ENCODE results near the gene KLK15. TPM values are rescaled to one million over a fixed set of nuclear protein-coding genes. Genes with fewer than 3 reads are reported as not detected.
"Not testable (repeated sequence)": the region's sequence is repeated elsewhere in the genome, so short reads cannot be mapped to it uniquely, and the experiment has no call there.

The KLK15 gene
- total RNA-seq, 5 donors from 2014 or later (not counting 1 experiment from before 2014, with no cell fraction given): not detected

DNA sequence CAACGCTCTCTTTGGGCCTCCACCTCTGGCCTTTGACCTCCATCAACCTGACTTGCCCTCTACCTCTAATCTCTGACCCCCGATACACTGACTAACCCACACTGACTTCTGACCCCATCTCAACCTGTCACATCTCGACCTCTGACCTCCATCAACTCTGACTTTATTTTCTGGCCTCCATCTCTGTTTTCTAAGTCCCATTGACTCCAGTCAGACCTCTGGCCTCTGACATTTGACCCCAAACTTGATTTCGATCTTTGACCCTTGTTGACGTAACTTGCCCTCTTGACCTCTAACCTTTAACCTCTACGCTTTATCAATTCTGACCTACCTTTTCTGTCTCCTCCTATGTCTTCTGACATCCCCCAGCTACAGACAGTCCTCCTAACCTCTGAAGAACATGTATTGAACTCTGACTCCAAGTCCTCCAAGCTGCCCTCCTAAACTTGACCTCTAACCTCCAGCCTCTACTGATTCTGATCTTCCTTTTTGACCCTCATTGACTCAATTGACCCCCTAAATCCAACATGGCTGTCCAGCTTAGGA, 42.4 kb downstream of the KLK15 start:
- DNase-seq (no peak), ATAC-seq (replicated peaks in 1 of 4) (no peak)
- WGBS (ENCODE audit: insufficient coverage): 98% methylated on average over 6 of the region's 6 CpGs
- Mint-ChIP-seq H3K4me3 (no peak overlapping the region), H3K36me3 (no peaks in the 10 kb centered on the region), H3K27me3 (no peaks in the 10 kb centered on the region), H3K27ac (no peak overlapping the region), H3K9me3 (no peaks in the 10 kb centered on the region), H3K4me1 (peaks cover 0 to 8% (median 6%) of the 10 kb centered on the region in 3 donors)
- Histone ChIP-seq H3K27ac (ENCODE audit: low read length) (no peak overlapping the region), H3K27me3 (replicated peaks in 1 of 2; ENCODE audit: control insufficient read depth in 2 of 2, extremely low read depth in 1 of 2, insufficient read depth in 2 of 2, low read length in 1 of 2) (peaks cover 0 to 6% of the 10 kb centered on the region in 2 experiments), H3K4me3 (ENCODE audit: control insufficient read depth in 1 of 2, extremely low read depth in 1 of 2, low read length in 1 of 2) (no peak overlapping the region), H3K9me3 (no peaks in the 10 kb centered on the region), H3K4me1 (ENCODE audit: control insufficient read depth in 1 of 2, extremely low read depth in 1 of 2, insufficient read depth in 2 of 2, low read length in 2 of 2) (peaks cover 0 to 8% of the 10 kb centered on the region in 2 experiments), H3K36me3 (ENCODE audit: control insufficient read depth in 2 of 2, extremely low read depth in 1 of 2, insufficient read depth in 1 of 2, low read length in 1 of 2) (peaks cover 4 to 6% of the 10 kb centered on the region in 2 donors)
- ChIA-PET CTCF (no interaction called here), POLR2A (no interaction called here)

DNA sequence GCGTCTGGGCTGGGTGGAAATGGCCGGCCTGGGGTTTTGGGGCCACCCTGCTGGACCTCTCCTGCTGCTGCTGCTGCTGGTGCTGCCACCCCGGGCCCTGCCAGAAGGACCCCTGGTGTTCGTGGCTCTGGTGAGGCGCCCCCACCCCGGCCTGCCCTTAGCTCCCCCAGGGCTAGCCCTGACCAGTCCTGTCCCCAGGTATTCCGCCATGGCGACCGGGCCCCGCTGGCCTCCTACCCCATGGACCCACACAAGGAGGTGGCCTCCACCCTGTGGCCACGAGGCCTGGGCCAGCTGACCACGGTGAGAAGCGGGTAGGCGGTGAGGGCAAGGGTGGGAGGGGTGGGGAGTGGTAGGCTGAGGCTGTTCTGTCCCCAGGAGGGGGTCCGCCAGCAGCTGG, 43.0 kb downstream of the KLK15 start, which contains the start of gene ACP4:
TSS of gene ACP4 (plus strand) at position 20 of the 400 bp plus-strand sequence. CDS start at position 20, 0 bp downstream.
- ATAC-seq (replicated peaks in 1 of 4) (no peak), DNase-seq (no peak)
- ChIA-PET CTCF (no interaction called here), POLR2A (no interaction called here)
- WGBS (ENCODE audit: insufficient coverage): 98% methylated on average over 7 of the region's 15 CpGs
- H3K9me3 Mint-ChIP-seq: no peaks in the 10 kb centered on the region
- Histone ChIP-seq H3K36me3 (ENCODE audit: control insufficient read depth in 2 of 2, extremely low read depth in 1 of 2, insufficient read depth in 1 of 2, low read length in 1 of 2) (no peaks in the 10 kb centered on the region), H3K4me1 (ENCODE audit: control insufficient read depth in 1 of 2, extremely low read depth in 1 of 2, insufficient read depth in 2 of 2, low read length in 2 of 2) (peaks cover 0 to 8% of the 10 kb centered on the region in 2 experiments), H3K4me3 (ENCODE audit: control insufficient read depth in 1 of 2, extremely low read depth in 1 of 2, low read length in 1 of 2) (no peak within 1 kb of the TSS), H3K27ac (ENCODE audit: low read length) (no peak within 1 kb of the TSS), H3K9me3 (no peaks in the 10 kb centered on the region), H3K27me3 (replicated peaks in 1 of 2; ENCODE audit: control insufficient read depth in 2 of 2, extremely low read depth in 1 of 2, insufficient read depth in 2 of 2, low read length in 1 of 2) (peaks cover 0 to 11% of the 10 kb centered on the region in 2 experiments)
- no peaks in the 10 kb centered on the region for H3K27me3 Mint-ChIP-seq
- H3K27ac Mint-ChIP-seq: no peak within 1 kb of the TSS
- H3K4me3 Mint-ChIP-seq: no peak within 1 kb of the TSS
- H3K4me1 Mint-ChIP-seq: peaks cover 0 to 8% (median 6%) of the 10 kb centered on the region in 3 donors
- H3K36me3 Mint-ChIP-seq: no peaks in the 10 kb centered on the region

DNA sequence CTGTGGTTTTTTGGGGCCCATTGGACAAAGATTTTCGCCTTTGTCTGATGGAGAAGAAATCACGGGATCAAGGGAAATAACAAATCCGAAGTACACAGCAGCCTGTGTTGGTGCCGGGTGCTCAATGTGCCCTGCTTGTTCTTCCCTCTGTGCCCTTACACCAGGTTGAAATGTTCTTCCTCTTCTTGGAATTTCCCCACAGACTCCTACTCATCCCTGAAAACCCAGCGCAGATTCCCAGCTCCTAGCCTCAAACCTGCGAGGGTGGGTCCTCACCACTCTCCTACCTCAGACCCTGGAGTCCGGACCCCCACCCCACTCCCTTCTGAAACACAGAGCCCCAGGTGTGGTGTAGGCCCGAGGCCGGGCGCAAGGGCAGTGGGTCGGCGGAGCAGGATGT, 48.0 kb downstream of the KLK15 start:
- ChIA-PET CTCF (no interaction called here), POLR2A (no interaction called here)
- WGBS (ENCODE audit: insufficient coverage): 97% methylated on average over 9 of the region's 12 CpGs
- H3K36me3 Mint-ChIP-seq: no peaks in the 10 kb centered on the region
- no peaks in the 10 kb centered on the region for H3K9me3 Mint-ChIP-seq
- H3K36me3 ChIP-seq (ENCODE audit: control insufficient read depth in 2 of 2, extremely low read depth in 1 of 2, insufficient read depth in 1 of 2, low read length in 1 of 2): no peaks in the 10 kb centered on the region
- H3K27ac Mint-ChIP-seq: no peak overlapping the region
- DNase-seq (no peak), ATAC-seq (replicated peaks in 1 of 4) (no peak)
- H3K4me3 Mint-ChIP-seq: no peak overlapping the region
- peaks cover 6 to 9% (median 7%) of the 10 kb centered on the region in 3 donors for H3K4me1 Mint-ChIP-seq
- H3K27me3 ChIP-seq (replicated peaks in 1 of 2; ENCODE audit: control insufficient read depth in 2 of 2, extremely low read depth in 1 of 2, insufficient read depth in 2 of 2, low read length in 1 of 2): peaks cover 0 to 42% of the 10 kb centered on the region in 2 experiments
- H3K27ac ChIP-seq (ENCODE audit: low read length): no peak overlapping the region
- no peak overlapping the region for H3K4me3 ChIP-seq (ENCODE audit: control insufficient read depth in 1 of 2, extremely low read depth in 1 of 2, low read length in 1 of 2)
- no peaks in the 10 kb centered on the region for H3K9me3 ChIP-seq
- peaks cover 13 to 16% of the 10 kb centered on the region in 2 donors for H3K27me3 Mint-ChIP-seq
- peaks cover 0 to 9% of the 10 kb centered on the region in 2 experiments for H3K4me1 ChIP-seq (ENCODE audit: control insufficient read depth in 1 of 2, extremely low read depth in 1 of 2, insufficient read depth in 2 of 2, low read length in 2 of 2)

DNA sequence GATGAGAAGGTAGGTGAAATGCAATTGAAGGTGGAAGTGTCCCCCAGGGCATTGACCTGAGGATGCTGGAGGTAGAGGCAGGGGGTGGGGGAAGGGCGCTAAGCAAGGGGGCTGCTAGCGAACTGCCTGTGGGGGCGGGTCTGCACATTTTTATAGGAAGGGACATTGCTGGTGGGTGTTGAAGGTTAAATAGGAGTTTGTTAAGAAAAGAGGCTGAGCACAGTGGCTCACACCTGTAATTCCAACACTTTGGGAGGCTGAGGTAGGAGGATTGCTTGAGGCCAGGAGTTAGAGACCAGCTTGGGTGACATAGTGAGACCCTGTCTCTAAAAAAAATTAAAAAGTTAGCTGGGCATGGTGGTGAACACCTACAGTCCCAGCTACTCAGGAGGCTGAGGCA, 48.7 kb downstream of the KLK15 start:
- Mint-ChIP-seq H3K4me1 (peaks cover 6 to 9% (median 7%) of the 10 kb centered on the region in 3 donors), H3K9me3 (no peaks in the 10 kb centered on the region), H3K36me3 (no peaks in the 10 kb centered on the region), H3K4me3 (no peak overlapping the region), H3K27ac (no peak overlapping the region), H3K27me3 (peaks cover 19 to 22% of the 10 kb centered on the region in 2 donors)
- ATAC-seq (replicated peaks in 1 of 4) (no peak), DNase-seq (no peak)
- CTCF ChIA-PET: interaction anchor here in 1 of 2 donors (0.6 kb wide), 2 partner anchors 189 to 519 kb away, joined by 3 read pairs; no protein-coding TSS in a partner anchor
- POLR2A ChIA-PET: no interaction called here
- no peak overlapping the region for H3K4me3 ChIP-seq (ENCODE audit: control insufficient read depth in 1 of 2, extremely low read depth in 1 of 2, low read length in 1 of 2)
- 100% methylated on average over 1 of the region's 3 CpGs for WGBS (ENCODE audit: insufficient coverage)
- H3K27me3 ChIP-seq (replicated peaks in 1 of 2; ENCODE audit: control insufficient read depth in 2 of 2, extremely low read depth in 1 of 2, insufficient read depth in 2 of 2, low read length in 1 of 2): peaks cover 2 to 48% of the 10 kb centered on the region in 2 experiments
- H3K4me1 ChIP-seq (ENCODE audit: control insufficient read depth in 1 of 2, extremely low read depth in 1 of 2, insufficient read depth in 2 of 2, low read length in 2 of 2): peaks cover 0 to 9% of the 10 kb centered on the region in 2 experiments
- no peaks in the 10 kb centered on the region for H3K9me3 ChIP-seq
- H3K27ac ChIP-seq (ENCODE audit: low read length): no peak overlapping the region
- no peaks in the 10 kb centered on the region for H3K36me3 ChIP-seq (ENCODE audit: control insufficient read depth in 2 of 2, extremely low read depth in 1 of 2, insufficient read depth in 1 of 2, low read length in 1 of 2)

DNA sequence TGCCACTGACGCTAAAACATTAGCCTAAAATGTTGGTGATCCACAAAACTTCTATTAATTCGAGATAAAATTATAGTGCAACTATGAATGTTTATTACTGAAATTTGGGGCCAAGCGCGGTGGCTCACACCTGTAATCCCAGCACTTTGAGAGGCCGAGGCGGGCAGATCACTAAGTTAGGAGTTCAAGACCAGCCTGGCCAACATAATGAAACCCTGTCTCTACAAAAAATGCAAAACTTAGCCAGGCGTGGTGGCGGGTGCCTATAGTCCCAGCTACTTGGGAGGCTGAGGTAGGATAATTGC, 49.6 kb downstream of the KLK15 start:
- not testable (repeated sequence) for H3K4me3 ChIP-seq (ENCODE audit: control insufficient read depth in 1 of 2, extremely low read depth in 1 of 2, low read length in 1 of 2)

DNA sequence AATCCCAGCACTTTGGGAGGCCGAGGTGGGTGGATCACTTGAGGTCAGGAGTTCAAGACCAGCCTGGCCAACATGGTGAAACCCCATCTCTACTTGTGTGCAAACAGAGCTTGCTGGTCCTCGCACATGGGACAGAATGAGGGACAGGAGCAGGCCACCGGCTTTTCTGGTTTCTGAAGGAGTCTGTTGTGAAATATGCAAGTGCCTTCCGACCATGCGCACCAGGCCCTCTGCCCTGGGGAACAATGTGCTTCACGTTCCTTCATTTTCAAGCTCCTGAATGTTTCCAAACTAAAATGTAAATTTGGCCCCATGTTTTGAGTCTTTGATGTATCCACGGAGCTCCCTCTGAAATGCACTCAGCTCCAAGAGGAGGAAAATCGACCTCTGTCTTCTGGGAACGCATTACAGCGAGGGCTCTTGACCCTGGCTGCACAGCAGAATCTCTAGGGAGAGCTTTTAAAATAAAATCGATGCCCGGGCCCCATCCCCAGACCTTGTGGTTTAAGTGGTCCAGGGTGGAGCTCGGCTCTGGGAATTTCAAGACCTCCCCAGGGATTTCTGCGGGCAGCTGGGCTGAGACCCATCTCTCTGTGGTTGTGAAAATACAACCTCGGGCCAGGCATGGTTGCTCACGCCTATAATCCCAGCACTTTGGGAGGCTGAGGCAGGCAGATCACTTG, 52.5 kb downstream of the KLK15 start:
- Mint-ChIP-seq H3K9me3 (no peaks in the 10 kb centered on the region), H3K4me1 (peaks cover 12 to 23% (median 12%) of the 10 kb centered on the region in 3 donors), H3K36me3 (no peaks in the 10 kb centered on the region), H3K27ac (no peak overlapping the region), H3K4me3 (no peak overlapping the region), H3K27me3 (peaks cover 54 to 55% of the 10 kb centered on the region in 2 donors)
- ChIA-PET POLR2A (no interaction called here), CTCF (interaction anchor here in 1 of 2 donors (0.7 to 1.1 kb wide), 2 partner anchors 107 to 244 kb away, joined by 3 to 7 read pairs; no protein-coding TSS in a partner anchor)
- 67% methylated on average over 15 of the region's 16 CpGs for WGBS (ENCODE audit: insufficient coverage)
- DNase-seq: no peak
- Histone ChIP-seq H3K4me1 (ENCODE audit: control insufficient read depth in 1 of 2, extremely low read depth in 1 of 2, insufficient read depth in 2 of 2, low read length in 2 of 2) (peaks cover 0 to 16% of the 10 kb centered on the region in 2 experiments), H3K9me3 (no peaks in the 10 kb centered on the region), H3K36me3 (ENCODE audit: control insufficient read depth in 2 of 2, extremely low read depth in 1 of 2, insufficient read depth in 1 of 2, low read length in 1 of 2) (no peaks in the 10 kb centered on the region), H3K27me3 (replicated peaks in 1 of 2; ENCODE audit: control insufficient read depth in 2 of 2, extremely low read depth in 1 of 2, insufficient read depth in 2 of 2, low read length in 1 of 2) (peaks cover 4 to 73% of the 10 kb centered on the region in 2 experiments), H3K4me3 (ENCODE audit: control insufficient read depth in 1 of 2, extremely low read depth in 1 of 2, low read length in 1 of 2) (no peak overlapping the region), H3K27ac (ENCODE audit: low read length) (no peak overlapping the region)
- ATAC-seq (replicated peaks in 1 of 4): no peak

More for the DNA sequence above, 49.6 kb downstream of the KLK15 start:
- H3K4me1 ChIP-seq (ENCODE audit: control insufficient read depth in 1 of 2, extremely low read depth in 1 of 2, insufficient read depth in 2 of 2, low read length in 2 of 2); H3K36me3 ChIP-seq (ENCODE audit: control insufficient read depth in 2 of 2, extremely low read depth in 1 of 2, insufficient read depth in 1 of 2, low read length in 1 of 2); H3K9me3 Mint-ChIP-seq; H3K36me3 Mint-ChIP-seq; H3K27ac ChIP-seq (ENCODE audit: low read length); H3K9me3 ChIP-seq; POLR2A ChIA-PET; ATAC-seq (replicated peaks in 1 of 4); H3K4me1 Mint-ChIP-seq; DNase-seq; H3K4me3 Mint-ChIP-seq; H3K27ac Mint-ChIP-seq: not testable (repeated sequence)
- peaks cover 28 to 31% of the 10 kb centered on the region in 2 donors for H3K27me3 Mint-ChIP-seq
- CTCF ChIA-PET: interaction anchor here (0.6 to 1.0 kb wide), 4 partner anchors 147 to 427 kb away, joined by 3 to 6 read pairs (median 4); no protein-coding TSS in a partner anchor
- H3K27me3 ChIP-seq (replicated peaks in 1 of 2; ENCODE audit: control insufficient read depth in 2 of 2, extremely low read depth in 1 of 2, insufficient read depth in 2 of 2, low read length in 1 of 2): peaks cover 4 to 51% of the 10 kb centered on the region in 2 experiments
- no CpG with 5 or more reads among the region's 8 CpGs for WGBS (ENCODE audit: insufficient coverage)
